HG03196 (cell line): ENCODE measurements around the gene ALMS1.
"Not testable (repeated sequence)": the region's sequence is repeated elsewhere in the genome, so short reads cannot be mapped to it uniquely, and the experiment has no call there.

Experiments used
- ATAC-seq: cut with Tn5 transposase; IDR thresholded peaks from one replicate; pipeline ENCODE4 v1.9.1; 2021; ENCODE audit not compliant: unreplicated experiment

ALMS1 gene

DNA sequence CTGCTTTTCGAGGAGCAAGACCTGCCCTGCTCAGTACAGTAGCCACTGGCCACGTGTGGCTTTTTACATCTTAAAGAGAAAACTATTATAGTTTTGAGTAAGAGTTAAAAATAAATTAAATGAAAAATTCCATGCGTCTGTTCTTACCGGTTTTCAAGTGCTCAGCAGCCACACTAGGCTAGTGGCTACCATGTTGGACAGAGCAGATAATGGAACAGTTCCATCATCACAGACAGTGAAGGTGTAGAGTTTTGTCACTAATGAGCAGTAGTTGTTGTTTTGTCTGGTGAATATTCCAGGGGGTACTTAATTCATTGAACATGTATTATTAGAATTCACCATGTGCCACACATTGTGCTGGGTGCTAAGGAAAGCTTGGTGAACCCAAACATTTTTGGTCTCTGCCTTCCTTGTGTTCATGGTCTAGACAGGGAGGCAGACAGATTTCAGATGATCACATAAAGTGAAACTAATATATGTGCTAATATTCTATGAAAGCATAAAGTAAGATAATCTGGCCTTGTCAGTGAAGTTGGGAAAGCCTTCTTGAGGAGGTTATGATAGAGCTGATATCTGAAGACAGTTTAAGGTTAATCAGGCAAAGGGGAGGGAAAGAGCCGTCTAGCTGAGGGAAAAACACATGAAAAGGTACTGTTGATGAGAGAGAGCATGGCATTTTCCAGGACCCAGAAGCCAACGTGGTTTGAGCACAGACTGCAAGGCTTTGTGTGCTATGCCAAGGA, 1.4 kb downstream of the ALMS1 start:
- ATAC-seq, result no peak

DNA sequence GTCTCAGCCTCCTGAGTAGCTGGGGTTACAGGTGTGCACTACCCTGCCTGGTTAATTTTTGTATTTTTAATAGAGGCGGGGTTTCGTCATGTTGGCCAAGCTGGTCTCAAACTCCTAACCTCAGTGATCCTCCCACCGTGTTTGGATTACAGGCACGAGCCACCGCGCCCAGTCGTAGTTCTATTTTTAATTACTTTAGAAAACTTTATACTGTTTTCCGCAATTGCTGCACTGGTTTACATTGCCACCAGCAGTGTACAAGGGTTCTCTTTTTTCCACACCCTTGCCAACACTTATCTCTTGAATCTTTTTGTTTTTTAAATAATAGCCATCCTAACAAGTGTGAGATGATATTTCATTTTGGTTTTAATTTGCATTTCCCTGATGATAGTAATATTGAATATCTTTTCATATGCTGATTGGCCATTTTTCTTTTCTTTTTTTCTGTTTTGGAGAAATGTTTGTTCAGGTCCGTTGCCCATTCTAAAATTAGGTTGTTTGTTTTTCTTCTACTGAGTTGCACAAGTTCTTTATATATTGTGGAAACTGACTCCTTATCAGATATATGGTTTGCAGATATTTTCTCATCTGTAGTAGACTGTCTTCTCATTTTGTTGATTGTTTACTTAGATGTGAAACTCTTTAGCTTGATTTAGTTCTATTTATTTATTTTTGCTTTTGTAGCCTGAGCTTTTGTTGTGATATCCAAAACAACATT, 16.9 kb downstream of the ALMS1 start:
- ATAC-seq, result no peak

DNA sequence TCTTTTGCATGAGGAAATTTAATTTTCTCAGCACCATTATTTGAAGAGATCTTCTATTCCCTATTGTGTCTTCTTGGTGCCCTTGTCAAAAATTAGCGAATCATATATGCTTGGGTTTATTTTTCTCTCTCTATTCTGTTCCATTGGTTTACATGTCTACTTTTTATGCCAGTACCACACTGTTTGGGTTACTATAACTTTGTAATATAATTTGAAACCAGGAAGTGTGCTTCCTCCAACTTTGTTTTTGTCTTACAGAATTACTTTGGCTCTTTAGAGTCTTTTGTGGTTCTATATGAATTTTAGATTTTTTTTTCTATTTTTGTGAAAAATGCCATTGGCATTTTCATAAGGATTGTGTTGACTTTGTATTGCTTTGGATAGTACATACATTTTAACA, 17.6 kb downstream of the ALMS1 start:
- ATAC-seq, result no peak

DNA sequence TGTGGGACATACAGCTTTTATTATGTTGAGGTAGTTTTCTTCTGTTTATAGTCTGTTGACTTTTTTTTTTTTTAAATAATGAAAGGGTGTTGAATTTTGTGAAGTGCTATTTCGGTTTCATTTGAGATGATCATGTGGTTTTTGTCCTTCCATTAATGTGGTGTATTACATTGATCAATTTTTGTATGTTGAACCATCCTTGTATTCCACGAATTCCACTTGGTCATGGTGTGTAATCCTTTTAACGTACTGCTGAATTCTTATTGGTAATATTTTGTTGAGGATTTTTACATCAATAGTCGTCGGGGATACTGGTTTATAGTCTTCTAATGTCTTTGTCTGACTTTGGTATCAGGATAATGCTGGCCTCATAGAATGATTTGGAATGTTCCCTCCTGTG, 18.8 kb downstream of the ALMS1 start:
- ATAC-seq, result no peak

DNA sequence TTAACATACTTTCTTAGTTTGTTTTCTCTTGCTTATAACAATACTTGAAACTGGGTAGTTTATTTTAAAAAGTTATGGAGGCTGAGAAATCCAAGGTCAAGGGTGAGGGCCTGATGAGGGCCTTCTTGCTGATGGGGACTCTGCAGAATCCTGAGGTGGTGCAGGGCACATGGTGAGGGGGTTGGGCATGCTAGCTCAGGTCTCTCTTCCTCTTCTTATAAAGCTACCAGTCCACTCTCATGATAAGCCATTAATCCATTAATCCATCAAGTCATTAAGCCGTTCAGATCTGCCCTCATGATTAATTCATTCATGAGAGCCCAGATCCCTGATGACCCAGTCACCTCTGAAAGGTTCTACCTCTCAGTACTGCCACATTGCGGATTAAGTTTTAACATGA, 21.4 kb downstream of the ALMS1 start:
- ATAC-seq, result no peak

DNA sequence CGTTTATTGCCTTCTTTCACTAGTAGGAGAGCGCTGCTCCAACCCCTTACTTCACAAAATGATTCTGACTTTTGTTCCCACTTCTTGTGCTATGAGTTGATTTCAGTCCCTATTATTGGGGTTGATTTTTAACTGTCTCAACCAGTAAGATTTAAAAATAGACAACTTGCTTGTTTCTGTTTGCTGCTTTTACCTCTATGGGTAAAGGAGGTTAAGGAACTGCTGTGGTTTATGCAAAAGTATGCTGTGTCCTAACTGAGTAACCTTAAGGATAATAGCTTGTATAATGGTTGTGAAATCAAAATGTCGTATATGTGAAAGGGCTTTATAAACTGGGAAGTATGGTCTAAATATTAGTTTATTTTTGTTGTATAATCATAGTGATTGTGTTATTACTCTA, 22.6 kb downstream of the ALMS1 start:
- peak; percentile 70 for ATAC-seq

DNA sequence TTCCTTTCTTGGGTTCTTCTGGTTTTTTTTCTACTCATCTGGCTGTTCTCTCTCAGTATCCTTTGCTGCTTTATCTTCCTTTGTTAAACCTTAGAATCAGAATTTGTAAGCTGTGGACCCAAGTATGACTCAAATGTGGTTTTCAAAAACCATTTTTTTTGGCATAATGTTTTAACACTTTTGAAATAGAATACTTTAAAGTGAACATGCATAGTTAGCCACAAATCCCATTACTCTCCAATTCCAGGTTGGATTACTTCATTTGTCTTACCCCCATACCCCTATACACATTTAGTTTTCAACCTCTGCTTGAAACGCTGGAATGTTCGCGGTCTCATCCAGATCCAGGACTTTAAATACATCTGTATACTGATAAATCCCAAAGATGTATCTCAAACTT, 29.1 kb downstream of the ALMS1 start:
- no peak for ATAC-seq

DNA sequence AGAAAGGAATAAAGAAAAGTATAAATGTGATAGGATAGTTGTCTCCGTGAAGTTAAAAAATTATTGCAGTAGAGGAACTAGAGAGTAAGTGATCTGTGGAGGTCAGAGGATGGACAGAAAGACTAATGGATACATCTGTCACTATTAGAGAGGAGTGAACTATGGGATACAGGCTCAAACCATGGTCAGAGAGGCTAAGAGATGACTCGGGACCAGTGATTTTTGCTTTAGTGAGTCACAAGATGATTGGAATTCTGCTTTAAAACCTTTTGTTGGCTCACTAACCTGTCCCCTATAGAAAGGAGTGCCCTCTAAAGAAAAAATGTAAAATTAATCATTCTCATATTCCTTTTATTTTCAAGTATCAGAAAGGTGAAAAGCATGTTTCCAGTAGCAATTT, 30.3 kb downstream of the ALMS1 start:
- no peak for ATAC-seq

DNA sequence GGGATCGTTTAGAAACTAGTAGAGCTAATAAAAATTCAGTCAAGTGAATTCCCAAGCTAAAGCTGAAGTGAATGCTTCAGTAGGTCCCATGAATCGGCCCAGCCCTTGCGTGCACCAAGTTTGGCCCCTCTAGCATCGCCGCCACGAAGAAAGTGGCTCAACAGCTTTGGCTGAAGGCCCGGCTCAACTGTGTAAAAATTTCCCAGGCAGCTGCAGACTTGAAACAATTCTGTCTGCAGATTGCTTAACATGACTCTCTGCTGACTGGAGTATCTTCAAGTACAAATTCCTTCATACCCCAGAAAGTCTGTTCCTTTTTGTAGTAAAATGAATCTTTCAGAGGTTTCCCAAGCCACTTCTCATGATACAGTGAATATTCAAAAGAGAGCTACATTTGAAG, 32.7 kb downstream of the ALMS1 start:
- ATAC-seq, result no peak

DNA sequence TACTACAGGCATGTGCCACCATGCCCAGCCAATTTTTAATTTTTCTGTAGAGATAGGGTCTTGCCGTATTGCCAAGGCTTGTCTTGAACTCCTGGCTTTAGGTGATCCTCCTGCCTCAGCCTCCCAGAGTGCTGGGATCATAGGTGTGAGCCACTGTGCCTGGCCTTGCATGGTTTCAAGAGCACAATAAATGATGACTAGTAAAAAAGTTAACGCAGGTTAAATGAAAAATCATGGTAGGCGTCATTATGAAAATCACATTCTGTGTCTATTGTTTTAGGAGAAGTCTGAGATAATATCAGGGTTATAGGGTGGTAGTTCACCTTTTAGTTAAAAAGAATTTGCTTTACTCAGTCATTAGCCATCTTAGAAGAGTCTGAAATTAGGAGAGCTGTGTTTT, 38.3 kb downstream of the ALMS1 start:
- no peak for ATAC-seq

DNA sequence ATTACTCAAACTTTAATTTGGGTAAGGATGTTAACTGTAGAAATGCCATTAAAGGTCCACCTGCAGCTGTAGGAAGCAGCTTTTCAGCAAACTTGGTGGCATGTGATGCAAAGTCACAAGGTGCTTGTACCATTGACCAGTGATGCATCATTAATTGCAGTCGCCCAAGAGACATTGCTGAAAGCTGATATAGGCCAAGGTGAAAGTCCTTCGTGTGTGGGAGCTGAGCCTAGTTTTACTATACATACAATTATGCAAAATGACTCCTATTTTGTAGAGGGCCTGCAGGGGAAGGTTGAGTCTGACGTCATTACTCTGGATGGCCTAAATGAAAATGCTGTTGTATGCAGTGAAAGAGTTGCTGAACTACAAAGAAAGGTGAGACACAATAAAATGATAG, 40.5 kb downstream of the ALMS1 start:
- no peak for ATAC-seq

DNA sequence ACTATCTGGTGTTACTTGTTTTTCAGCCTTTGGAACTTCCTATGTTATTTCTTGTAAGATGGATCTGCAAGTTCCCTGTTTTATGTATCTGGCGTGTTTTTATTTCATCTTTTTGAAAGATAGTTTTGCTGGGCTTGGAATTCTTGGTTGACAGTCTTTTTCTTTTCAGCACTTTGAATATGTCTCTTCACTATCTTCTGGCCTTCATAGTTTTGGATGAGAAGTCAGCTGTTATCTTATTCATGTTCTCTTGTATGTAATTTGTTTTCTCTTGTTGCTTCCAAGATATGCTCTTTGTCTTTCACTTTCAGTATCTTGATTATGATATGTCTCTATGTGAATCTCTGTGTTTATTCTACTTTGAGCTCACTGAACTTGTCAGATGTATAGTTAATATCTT, 50.4 kb downstream of the ALMS1 start:
- no peak for ATAC-seq

DNA sequence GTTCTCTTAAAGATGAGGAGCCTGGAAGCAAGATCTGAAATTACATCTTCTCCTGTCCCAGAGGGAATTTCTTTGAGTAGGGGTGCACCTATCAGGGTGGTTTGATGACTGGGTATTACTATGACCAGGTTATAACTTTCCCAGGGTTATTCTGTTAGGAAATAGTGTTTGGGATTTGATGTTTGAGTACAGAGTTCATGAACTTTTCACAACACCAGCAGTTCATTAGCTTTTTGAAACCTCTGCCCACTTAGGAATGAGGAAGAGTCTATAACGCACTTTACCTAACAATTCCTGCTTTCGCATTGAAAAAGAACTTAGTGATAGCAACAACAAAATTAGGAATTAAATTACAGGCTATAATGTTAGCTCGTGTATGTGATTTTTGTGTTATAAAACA, 58.6 kb downstream of the ALMS1 start:
- ATAC-seq, result no peak

DNA sequence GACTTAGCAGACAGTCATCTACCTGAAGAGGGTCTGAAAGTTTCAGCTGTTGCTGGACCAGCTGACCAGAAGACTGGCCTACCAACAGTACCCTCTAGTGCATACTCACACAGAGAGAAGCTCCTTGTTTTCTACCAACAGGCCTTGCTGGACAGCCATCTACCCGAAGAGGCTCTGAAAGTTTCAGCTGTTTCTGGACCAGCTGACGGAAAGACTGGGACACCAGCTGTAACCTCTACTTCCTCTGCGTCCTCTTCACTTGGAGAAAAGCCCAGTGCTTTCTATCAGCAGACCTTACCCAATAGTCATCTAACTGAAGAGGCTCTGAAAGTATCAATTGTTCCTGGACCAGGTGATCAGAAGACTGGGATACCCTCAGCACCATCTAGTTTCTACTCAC, 63.2 kb downstream of the ALMS1 start:
- ATAC-seq, result no peak

DNA sequence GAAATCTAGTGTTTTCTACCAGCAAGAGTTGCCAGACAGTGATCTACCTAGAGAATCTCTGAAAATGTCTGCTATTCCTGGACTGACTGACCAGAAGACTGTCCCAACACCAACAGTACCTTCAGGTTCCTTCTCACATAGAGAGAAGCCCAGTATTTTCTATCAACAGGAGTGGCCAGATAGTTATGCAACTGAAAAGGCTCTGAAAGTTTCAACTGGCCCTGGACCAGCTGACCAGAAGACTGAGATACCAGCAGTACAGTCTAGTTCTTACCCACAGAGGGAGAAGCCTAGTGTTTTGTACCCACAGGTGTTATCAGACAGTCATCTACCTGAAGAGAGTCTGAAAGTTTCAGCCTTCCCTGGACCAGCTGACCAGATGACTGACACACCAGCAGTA, 63.8 kb downstream of the ALMS1 start:
- ATAC-seq, result no peak

DNA sequence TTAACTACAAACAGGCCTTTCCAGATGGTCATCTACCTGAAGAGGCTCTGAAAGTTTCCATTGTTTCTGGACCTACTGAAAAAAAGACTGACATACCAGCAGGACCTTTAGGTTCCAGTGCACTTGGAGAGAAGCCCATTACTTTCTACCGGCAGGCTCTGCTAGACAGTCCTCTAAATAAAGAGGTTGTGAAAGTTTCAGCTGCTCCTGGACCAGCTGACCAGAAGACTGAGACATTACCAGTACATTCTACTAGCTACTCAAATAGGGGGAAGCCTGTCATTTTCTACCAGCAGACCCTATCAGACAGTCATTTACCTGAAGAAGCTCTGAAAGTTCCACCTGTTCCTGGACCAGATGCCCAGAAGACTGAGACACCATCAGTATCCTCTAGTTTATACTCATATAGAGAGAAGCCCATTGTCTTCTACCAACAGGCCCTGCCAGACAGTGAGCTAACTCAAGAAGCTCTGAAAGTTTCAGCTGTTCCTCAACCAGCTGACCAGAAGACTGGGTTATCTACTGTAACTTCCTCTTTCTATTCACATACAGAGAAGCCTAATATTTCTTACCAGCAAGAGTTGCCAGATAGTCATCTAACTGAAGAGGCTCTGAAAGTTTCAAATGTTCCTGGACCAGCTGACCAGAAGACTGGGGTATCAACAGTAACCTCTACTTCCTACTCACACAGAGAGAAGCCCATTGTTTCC, 65.8 kb downstream of the ALMS1 start:
- peak; percentile 94 for ATAC-seq

DNA sequence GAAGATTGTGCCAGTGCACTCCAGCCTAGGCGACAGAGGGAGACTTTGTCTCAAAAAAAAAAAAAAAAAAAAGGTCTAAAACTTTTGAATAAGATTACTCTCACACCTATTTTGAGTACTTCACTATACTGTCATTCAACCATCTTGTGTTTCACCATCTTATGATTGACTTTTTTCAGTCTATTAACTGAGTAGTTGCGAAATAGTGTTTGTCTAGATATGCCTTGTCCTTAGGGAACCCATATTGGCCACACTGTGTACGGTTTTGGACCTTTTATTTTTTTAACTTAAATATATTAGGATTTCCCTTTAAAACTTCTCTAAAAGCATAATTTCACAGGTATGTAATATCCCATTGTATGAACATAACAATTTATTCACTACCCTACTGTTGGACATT, 72.3 kb downstream of the ALMS1 start:
- ATAC-seq, result no peak

DNA sequence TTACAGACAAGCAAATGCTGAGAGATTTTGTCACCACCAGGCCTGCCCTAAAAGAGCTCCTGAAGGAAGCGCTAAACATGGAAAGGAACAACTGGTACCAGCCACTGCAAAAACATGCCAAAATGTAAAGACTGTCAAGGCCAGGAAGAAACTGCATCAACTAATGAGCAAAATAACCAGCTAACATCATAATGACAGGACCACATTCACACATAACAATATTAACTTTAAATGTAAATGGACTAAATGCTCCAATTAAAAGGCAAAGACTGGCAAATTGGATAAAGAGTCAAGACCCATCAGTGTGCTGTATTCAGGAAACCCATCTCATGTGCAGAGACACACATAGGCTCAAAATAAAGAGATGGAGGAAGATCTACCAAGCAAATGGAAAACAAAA, 76.8 kb downstream of the ALMS1 start:
- ATAC-seq, result not testable (repeated sequence)

DNA sequence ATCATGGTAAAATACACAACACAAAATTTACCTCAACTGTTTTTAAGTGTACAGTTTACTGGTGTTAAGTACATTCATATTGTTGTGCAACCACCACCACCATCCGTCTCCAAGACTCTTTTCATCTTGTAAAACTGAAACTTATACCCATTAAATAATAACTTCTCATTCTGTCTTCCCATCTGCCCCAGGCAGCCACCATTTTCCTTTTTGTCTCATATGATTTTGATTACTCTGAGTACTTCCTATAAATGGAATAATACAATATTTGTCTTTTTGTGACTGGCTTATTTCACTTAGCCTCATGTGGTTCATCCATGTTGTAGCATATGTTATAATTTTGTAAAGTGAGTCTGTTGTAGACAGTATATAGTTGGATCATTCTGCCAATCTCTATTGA, 82.7 kb downstream of the ALMS1 start:
- no peak for ATAC-seq

DNA sequence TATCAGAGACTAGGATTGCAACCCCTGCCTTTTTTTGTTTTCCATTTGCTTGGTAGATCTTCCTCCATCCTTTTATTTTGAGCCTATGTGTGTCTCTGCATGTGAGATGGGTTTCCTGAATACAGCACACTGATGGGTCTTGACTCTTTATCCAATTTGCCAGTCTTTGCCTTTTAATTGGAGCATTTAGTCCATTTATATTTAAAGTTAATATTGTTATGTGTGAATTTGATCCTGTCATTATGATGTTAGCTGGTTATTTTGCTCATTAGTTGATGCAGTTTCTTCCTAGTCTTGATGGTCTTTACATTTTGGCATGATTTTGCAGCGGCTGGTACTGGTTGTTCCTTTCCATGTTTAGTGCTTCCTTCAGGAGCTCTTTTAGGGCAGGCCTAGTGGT, 98.2 kb downstream of the ALMS1 start:
- ATAC-seq, result not testable (repeated sequence)

DNA sequence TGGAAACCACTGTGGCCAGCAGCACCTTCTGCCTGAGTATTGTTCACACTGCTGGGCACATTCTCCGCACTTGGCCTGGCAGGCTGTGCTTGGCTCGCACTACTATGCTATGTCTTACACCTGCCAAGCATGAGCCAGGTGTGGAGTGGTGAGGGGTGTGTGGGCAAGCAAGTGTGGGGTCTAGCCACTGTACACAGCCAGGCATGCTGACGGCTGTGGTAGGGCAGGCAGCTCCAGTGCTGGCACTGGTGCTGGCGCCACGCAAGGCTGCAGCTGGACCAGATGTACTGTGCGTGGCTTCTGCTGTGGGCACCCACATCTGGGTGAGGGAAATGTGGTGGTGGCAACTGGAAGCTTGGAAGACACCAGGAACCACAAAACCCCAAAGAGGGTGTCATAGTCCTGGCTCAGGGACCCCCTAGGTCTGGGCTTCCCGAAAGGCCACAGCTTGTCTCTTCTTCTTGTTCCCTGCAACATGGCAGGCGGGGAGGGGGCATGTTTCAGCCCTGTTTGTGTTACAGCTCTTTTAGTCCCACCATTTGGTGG, 101.5 kb downstream of the ALMS1 start:
- ATAC-seq, result no peak

DNA sequence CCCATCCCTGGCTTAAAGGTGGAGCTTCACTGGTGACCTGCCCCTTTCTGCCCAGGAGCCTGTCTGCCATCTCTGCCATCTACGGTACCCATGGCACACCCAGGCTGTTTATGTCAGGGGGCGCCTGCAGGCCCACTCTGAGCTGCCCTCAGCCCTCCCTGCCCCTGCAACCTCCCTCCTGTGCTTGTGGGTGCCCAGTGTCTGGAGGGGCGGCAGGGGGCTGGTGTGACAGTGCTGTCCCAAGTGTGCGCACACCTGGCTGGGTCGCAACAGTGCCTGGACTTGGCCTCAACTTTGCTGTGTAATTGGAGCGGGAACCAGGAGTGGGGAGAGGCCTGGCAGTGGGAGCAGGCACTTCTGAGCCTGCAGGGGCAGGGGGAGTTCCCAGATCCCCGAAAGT, 102.4 kb downstream of the ALMS1 start:
- ATAC-seq, result no peak
